Ishikawa (cell line): ENCODE data around the gene QSOX2.

Experiments used
- CREB1 ChIP-seq: IDR thresholded peaks from 2 replicates; pipeline ENCODE4 v1.6.1; 2012; ENCODE audit warnings: low read depth
- EP300 ChIP-seq: IDR thresholded peaks from 2 replicates; pipeline ENCODE4 v1.6.1; 2012; ENCODE audit warnings: borderline replicate concordance
- FOXM1 ChIP-seq: IDR thresholded peaks from 2 replicates; pipeline ENCODE4 v1.6.1; 2012; ENCODE audit warnings: low read depth, borderline replicate concordance
- YY1 ChIP-seq: IDR thresholded peaks from 2 replicates; pipeline ENCODE4 v1.6.1; 2012; ENCODE audit warnings: low read depth

DNA sequence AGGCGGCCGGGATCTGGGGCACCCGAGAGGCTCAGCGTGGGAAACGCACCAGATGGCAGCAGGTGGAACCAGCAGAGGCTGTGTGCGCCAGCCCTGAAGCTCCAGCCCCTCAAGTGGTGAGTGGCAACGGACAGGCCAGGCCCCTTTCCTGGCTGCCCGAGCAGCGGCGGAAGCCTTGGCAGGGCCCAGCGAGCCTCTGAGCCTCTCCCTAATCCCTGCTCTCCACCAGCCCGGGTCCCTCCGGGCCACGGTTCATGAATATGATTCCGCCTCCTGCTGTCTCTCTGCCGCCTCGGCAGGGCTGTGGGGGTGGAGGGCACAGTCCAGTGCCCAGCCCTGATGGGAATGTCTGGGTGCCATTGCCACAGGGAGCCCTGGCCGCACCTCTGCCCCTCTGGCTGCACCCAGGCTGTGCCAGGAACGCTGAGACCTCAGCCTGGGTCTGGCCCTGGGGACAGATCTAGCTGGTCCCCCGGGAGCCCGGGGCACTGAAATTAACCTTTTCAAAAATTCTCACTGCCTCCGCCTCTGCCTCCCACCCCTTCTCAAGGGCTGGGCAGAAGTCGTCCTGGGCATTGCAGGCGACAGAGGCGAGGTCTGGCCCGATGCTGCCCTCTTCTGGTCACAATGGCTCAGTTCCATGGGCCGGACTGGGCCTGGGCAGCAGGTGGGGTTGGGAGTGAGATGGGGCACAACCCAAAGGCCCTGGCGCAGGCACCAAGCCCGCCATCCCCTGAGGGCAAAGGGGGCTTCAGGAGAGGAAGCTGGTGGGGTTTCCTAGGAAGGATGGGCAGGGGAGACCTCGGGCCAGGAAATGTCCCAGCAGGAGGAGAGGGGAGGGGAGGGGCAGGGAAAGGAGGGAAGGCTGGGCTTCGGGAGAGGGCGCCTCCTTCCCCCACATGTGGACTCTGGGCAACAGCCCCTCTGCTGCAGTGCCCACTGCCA is 38.0 kb upstream of the QSOX2 start:
- TF ChIP-seq FOXM1 (no peak), YY1 (no peak; the same call in 1 of the 2 replicates), EP300 (peak; percentile 82), CREB1 (no peak)
